Bronchial epithelial cell (primary cell): ENCODE results near the gene PACSIN1. TPM values are rescaled to one million over a fixed set of nuclear protein-coding genes. Genes with fewer than 3 reads are reported as not detected.

Experiments
- DNase-seq: peaks from one replicate; pipeline ENCODE4 v3.0.0-alpha.2; 2010; ENCODE audit warnings: low read depth
- FAIRE-seq: peaks from 2 replicates; lab custom pipeline; 2011; peaks lifted over from hg19 to GRCh38; lab: Jason Lieb, UNC
- H3K27me3 ChIP-seq: 2 replicates; pipeline ENCODE4 v1.5.1; 2011; ENCODE audit warnings: low read length; ENCODE audit not compliant: control insufficient read depth, insufficient read depth
- H3K36me3 ChIP-seq: 2 replicates; pipeline ENCODE4 v1.5.1; 2011; ENCODE audit warnings: low read length; ENCODE audit not compliant: control insufficient read depth, insufficient read depth
- H3K4me3 ChIP-seq: 2 replicates; pipeline ENCODE4 v1.5.1; 2011; ENCODE audit warnings: mild to moderate bottlenecking, low read depth, low read length, control low read depth
- CTCF ChIP-seq: IDR thresholded peaks from 2 replicates; pipeline ENCODE4 v1.5.1; 2011; ENCODE audit warnings: mild to moderate bottlenecking, moderate library complexity, low read length, control low read depth, inconsistent platforms; ENCODE audit not compliant: insufficient read depth, severe bottlenecking
- total RNA-seq: library from RNA; depleted of rRNA; stranded (reverse); fragments of >200 nt; gene quantifications from 2 replicates; pipeline ENCODE4 v1.2.1, GENCODE V29; 2014

Gene PACSIN1
- total RNA-seq, 1 donor from 2014 or later, result not detected

- FAIRE-seq (no peak), DNase-seq (peak; percentile 10)
- Histone ChIP-seq H3K27me3 (no peaks in the 10 kb centered on the region), H3K36me3 (peaks cover 8% of the 10 kb centered on the region), H3K4me3 (no peak overlapping the region)
- TF ChIP-seq CTCF, result no peak
Observed at GRCh38 chr6:34536251-34536958, 70.5 kb downstream of the PACSIN1 start.

GRCh38 chr6:34536959-34537848 lies 71.3 kb downstream of the PACSIN1 start:
- Histone ChIP-seq H3K27me3 (no peaks in the 10 kb centered on the region), H3K36me3 (peaks cover 8% of the 10 kb centered on the region), H3K4me3 (no peak overlapping the region)
- TF ChIP-seq CTCF, result no peak
- DNase-seq (no peak), FAIRE-seq (peak; percentile 7)

- FAIRE-seq, result no peak
- no peak for TF ChIP-seq CTCF
- Histone ChIP-seq H3K27me3 (no peaks in the 10 kb centered on the region), H3K4me3 (no peak overlapping the region), H3K36me3 (peaks cover 8% of the 10 kb centered on the region)
- no peak for DNase-seq
Observed at GRCh38 chr6:34537922-34538550, 72.2 kb downstream of the PACSIN1 start.

DNA sequence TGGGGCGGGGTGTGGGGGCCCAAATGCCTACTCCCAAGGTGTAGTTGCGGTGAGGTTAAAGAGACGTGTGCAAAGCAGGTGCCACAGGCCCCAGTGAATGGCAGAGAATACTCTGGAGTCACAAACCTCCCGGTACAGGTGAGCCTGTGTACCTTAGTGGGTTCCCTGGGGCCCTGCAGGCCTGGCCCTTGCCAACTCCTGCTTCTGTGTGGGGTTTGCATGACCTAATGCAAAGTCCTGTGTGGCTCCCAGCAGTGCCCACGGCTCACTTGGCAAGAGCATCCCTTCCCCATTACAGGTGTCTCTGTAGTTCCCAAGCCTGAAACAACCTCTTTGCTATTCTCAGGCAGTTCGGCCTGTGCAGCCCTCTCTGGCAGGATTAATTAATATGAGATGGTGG lies 72.7 kb downstream of the PACSIN1 start:
- Histone ChIP-seq H3K4me3 (no peak overlapping the region), H3K36me3 (peaks cover 8% of the 10 kb centered on the region), H3K27me3 (no peaks in the 10 kb centered on the region)
- no peak for DNase-seq
- TF ChIP-seq CTCF, result no peak
- FAIRE-seq, result no peak

DNA sequence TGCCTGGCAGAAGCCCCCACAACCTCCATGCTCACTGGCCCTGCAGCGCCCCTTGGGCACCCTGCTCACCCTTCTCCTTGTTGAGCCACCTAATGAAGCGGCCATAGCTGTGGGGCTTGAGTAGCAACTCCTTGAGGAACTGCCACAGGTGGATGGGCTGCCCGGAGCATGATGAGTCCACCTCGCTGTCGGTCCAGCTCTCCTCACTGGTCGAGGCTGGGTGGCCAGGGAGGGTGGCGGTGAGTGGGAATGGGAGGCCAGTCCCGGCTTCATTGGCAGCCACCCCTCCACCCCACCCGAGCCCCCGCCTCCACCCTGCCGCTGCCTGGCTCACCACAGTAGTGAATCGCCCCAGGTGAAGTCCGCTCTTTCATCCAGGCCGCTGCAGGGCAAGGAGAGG lies 73.3 kb downstream of the PACSIN1 start:
- no peak for TF ChIP-seq CTCF
- no peak for FAIRE-seq
- Histone ChIP-seq H3K36me3 (peaks cover 8% of the 10 kb centered on the region), H3K27me3 (no peaks in the 10 kb centered on the region), H3K4me3 (no peak overlapping the region)
- DNase-seq, result no peak
